Measurements from ENCODE around the gene SV2B.
A peak's percentile ranks its signal among the peaks of the same experiment; 100 is the strongest.

Gene SV2B

DNA sequence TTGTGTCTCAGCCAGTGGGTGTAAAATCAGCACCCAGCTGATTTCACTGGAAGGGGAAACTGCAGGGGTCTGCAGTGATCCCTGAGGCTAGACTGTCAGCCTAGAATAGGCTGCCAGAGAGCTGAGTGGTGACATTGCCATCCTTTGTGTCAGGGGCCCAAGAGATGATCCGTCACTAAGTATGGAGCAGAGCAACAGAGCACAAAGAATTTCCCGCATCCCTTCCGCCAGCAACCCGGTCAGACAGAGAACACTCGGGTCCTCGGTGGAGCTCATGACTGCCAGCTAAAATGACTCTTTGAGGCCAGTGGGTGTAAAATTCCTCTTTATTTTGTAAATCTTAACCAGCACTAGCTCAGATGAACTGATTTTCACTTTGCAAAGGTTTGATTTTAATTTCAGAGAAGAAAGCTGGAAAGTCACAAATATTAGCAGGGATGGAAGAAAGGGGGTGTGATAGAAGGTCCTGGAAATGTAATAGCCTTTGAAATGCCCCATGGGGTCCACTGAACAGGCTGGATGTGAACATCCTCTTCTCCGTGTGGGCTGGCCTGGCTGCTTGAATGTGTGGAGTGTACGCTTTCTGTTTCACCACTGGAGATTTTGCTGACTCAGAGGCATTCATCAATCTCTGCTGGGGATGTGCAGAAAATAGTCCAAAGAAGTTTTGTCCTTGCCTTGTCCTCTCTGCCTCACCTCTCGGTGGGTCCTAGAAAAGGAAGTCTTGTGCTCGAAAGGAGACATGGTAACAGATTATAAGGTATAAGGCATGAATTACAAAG is 138.8 kb downstream of the SV2B start:
- no peak for DNase-seq

DNA sequence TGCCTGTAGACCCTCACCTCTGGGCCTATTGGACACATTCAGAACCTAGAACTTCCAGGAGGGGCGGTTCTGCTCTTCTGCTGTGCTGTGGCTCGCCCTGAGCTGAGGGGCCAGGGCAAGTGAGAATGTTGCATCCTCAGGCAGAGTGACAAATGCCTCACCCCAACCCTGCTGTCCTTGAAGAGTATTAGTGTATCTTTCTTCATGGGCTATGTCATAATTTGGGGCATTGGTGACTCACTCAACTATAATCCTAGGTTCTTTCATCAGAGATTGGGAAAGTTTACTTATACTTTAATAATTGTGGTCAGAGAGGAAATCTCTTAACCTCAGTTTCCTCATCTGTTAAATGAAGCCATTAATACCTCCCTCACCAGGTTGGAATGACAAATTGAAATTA is 143.8 kb downstream of the SV2B start:
- DNase-seq, result no peak

DNA sequence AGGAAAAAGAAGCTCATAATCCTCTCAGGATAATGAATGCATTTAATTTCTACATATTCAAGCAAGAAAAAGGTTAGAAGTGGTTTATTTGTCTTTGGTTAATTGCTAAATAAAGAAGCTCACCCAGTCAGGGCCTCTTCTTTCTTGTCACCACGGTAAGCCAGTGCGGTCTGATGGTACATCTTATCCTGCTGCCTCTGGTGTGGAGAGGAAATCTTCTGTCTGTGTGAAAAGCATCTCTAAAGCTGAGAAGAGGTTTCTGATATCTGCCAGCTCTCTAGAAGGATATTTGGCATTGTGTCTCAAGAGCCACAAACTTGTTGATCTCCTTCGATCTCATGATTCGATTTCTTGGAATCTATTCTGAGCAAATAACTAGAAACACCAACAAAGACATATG is 144.9 kb downstream of the SV2B start:
- DNase-seq, result no peak

DNA sequence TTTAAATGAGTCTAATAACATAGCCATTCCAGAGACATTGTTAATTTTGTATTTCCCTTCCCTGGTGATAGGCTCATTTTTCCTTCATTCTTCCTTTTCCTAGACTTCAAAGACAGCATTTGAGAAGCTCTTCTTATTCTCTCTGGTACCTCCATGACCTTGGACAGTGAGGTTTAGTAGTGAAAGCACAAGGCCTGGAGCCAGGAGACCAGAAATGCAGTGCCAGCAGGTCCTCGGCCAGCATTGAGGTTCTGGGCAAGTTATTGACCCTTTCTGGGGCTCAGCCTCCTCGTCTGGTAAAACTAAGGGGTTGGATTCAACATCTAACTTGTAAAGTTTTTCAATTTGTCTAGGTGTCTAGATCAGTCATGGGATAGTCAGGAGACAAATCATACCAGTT is 146.9 kb downstream of the SV2B start:
- DNase-seq, result no peak

DNA sequence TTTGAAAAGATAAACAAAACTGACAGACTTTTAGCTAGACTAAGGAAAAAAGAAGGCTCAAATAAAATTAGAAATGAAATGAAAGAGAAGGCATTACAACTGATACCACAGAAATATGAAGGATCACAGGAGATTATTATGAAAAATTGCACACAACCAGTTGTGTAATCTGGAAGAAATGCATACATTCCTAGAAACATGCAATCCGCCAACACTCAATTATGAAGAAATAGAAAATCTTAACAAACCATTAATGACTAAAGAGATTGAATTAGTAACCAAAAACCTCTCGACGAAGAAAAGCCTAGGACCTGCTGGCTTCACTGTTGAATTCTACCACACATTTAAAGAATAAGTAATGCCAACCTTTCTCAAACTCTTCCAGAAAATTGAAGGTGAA is 149.5 kb downstream of the SV2B start:
- no peak for DNase-seq

DNA sequence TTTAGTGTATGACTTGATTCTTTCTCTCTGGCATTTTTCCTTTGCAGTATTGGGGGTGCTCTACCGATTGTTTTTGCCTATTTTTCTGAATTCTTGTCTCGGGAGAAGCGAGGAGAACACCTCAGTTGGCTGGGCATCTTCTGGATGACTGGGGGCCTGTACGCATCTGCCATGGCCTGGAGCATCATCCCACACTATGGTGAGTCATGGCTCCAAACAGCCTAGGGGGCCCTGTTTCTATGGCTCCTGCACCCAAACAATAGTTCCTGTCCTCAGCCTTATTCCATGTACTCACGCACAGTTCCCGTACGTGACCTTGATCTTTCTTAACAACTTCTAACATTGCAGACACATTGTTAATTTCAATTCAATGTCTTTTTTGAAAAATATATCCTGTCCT is 152.3 kb downstream of the SV2B start:
- DNase-seq, result no peak

DNA sequence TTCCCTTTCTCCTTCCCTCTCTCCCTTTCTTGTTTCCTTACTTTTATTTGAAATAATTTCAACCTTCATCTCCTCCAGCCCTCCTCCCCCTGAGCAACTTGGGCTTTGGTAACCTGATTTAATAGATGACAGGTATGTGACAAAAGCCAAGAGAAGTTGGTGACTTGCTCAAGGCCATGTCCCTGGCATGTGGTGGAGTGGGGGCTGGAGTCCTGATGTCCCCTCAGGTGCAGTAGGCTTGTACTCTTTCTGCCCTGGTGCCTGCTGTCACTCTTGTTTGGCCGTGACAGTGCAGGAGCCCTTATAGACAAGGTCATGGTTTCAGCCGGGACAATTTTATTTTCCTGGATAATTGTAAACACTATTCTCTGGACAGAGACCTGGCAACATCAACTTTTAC is 152.7 kb downstream of the SV2B start:
- no peak for DNase-seq

DNA sequence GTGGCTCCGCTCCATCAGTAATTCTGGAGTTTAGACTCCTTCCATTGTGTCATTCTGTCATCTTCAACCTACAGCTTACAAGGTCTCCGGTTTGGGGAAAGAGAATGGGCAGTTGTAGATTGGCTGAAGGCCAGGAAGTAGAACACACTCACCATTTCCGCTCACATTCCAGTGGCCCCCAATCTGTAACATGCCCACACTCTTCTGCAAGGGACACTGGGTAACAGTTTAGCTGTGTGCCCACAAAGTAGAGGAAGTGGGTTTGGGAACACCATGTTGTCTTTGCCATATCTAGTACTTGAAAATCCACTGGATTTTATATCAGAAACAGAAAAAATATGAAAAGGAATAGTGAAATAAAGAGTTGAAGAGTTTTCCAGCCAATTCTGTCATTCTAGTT is 153.5 kb downstream of the SV2B start:
- no peak for DNase-seq

DNA sequence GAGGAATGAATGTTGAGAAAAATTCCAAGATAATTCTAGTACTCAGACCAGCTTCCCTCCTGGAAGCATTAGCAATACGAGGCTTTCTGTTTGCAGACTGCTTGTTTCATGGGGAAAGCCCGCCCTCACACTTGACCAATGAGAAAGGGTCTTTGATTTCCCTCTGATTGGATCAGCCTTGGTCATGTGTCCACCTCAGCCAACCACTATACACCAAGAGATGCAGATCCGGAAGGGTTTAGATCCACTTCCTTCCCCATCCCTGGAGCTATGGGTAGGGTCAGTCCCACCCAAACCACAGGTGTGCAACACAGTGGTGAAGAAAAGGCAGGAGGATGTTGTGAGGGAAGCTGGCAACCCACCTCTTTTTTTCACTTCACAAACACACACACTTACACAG is 154.7 kb downstream of the SV2B start:
- no peak for DNase-seq

DNA sequence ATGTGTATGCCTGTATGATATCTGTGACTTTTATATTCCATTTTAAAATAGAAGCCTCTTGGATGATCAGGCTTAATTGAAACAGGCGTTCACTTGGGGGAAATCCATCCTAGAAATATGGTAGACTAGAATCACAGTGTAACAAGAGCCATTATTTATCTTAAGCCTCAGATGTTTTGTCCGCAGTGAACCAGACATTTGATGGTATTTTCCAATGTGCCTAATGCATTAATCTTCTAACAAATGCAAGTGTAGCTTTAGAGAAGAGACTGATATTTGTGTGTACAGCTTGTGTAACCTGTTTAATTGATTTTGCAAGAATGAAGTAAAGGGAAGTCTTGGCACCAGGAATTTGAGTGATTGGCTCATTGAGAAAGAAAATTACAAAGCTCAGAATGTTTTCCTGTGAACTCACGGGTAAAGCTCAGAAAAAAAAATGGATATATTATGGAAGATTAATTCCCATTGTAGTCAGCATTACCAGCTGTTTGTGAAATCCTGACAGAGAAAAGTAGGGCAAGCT is 155.7 kb downstream of the SV2B start:
- DNase-seq, result no peak

DNA sequence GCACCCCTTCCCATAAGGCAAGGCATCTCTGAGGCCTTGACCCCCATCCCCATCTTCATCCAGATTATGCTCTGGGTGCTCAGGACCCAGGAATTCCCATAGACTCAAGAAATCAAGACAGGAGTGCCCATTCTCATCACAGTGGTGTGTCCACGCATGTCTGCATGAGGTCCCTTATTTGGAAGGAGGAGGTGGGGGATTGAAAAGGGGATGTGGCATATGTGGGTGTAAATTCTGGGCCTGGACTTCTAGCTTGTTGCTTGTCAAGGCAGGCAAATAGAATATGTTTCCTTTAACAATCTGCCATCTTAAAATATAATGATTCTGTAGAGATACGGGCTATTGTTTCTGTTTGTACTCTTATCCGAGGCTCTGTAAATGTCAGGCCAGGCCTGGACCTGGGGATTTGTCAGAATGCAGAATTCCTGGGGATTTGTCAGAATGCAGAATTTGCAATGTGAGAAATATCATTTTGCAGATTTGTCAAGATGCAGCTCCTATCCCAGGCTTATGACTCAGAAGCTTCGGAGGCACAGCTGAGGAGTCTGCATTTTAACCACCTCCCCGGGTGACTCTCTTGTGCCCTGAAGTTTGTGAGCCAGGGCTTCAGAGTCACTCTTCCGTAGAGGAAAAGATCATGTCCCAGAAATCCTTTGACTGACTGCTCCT is 157.8 kb downstream of the SV2B start:
- no peak for DNase-seq

DNA sequence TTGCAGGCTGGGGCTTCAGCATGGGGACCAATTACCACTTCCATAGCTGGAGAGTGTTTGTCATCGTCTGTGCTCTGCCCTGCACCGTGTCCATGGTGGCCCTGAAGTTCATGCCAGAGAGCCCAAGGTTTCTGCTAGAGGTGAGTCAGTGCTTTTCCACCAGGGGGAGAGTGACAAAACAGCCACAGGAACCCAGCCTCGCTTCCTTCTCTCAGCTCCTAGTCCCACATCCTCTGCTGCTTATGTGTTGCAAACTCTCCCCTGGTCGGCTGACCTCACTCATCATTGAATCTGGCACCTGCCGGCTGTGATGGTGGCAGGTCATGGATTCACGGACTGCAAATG is 158.3 kb downstream of the SV2B start:
- DNase-seq, result no peak

DNA sequence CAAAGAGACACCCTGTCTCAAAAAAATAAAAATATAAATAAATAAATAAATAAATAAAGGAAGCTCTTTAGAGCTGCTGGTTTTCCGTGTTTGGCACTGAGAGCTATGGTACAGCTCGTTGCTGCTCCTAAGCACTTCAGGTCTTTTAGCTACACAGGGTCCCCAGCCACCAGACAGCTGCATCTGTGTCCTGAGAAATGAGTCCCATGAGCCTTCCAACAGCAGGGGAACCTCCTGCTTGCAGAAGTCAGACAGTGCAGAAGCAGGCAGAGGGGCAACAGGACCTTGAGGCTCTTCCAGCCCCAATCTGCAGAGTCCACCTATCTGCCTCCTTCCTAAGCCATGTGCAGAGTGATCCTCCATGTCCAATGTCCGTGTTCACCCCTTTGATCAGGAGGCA is 159.0 kb downstream of the SV2B start:
- DNase-seq, result no peak

DNA sequence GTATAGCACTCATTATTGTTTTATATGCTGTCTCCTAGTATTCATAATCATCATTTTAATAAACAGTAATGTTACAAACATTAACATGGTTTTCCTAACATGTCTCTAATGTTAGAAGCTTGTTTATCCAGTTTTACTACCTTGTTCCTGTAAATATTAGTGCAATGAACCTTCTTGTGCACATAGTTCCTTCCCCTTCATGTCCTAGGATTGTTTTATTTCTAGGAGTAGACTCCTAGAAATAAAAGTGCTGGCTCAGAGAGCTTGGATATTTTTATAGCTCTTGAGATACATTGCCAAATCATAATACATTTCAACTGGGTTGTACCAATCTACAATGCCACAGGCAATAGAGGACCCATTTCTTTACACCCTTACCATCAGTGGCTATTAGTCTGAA is 161.3 kb downstream of the SV2B start:
- DNase-seq, result no peak

DNA sequence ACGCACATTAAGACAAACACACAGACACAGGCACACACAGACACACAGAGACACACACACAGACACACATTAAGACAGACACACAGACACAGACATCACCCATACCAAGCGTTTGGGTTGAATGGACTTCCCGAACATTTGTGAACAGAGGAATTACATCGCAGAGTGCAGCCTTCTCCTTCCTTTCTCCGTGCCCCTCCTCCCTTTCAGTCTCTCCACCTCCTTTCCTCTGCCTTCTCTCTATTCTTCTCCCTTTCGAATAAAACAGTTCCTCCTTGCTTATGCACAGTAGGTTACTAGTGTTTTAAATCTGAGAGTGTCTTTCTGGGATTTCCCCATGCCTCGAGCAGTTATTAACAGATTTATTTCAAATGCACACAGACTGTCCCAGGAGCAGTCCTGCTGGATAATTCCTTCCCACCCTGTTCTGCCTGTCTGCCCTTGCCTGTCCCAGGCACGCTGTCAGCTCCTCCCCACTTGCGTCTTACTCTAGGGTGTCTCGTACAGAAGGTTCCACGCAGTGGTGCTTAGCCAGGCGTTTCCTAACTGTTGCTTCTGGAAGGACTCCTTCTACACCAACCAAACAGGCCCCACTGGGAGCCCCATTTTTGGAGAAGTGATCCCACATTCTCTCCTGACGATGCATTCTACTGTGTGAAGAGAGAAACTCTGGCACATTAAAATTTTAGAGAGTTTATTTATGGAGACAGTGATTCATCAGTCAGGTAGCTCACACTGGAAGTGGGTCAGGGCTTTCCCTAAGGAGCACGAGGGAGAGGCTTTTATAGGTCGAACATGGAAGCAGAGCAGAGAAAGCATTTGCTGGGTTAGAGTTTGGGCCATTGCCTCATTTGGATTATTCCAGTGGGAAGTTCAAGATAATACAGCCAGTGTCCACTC is 163.8 kb downstream of the SV2B start:
- DNase-seq, result no peak

DNA sequence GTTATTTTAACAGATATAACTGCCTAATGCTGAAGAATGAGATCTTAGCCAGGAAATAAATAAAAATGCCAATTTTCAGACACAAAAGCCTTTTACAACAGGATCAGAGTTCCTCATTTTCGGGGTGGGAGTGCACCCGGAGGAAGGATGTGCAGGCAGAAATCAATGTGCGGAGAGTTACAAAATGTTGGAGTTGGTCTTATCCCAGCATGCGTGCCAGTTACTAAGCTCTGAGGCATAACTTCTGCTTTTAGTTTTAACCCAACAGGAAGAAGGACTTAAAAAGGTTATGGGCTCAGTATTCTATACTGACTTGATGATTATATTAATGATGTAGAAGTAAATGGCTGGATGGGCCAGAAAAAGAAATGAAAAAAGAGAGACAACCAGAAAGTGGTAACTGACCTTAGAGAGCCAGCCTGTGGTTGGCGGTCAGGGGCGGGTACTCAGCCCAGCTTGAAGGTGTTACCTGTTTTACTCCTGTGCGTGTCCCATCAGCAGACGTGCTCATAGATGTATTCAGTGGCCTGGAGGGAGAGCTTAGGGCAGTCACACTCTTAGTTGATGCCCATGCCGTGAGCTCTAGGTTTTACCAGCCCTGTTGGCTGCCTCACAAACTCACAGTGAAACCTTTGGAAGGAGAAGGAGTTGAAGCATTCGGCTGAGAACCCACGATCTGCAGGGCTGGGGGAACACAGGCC is 164.7 kb downstream of the SV2B start:
- DNase-seq, result no peak

DNA sequence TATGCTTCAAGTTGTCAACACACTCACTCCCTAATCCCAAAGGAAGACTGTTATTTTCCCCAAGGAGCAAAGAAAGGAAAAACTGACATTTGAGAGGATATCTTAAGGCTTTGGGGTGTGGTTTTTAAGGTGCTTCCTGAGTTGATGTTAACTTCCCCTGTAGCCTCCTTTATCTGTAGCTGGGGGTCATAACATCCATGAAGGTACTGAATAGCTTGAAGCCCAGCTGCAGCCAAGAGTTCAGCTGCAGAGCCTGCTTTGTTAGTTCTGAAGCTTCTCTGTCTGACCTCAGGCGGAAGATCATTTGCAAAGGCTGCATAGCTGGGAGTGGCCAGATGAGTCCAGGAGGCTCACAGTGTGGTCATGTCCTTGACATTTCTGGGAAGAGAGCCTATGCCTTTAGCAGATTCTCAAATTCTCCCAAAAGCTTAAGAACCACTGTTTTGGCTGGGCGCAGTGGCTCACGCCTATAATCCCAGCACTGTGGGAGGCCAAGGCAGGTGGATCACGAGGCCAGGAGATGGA is 165.4 kb downstream of the SV2B start:
- DNase-seq, result no peak

DNA sequence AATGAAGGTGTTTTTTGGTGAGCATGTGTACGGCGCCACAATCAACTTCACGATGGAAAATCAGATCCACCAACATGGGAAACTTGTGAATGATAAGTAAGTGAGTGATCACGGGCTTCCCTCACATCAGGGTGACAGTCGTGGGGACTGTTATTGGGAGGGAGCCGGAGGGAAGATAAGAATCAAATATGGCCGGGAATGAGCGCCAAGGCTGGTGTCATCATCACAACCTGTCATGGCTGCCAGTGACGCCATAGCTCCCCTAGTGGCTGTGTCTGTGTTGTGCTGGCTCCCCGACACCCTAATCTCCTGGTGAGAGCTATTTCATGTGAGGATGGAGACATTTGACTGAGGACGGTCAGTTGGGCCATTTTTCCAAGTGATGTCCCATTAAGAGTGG is 168.5 kb downstream of the SV2B start:
- no peak for DNase-seq

DNA sequence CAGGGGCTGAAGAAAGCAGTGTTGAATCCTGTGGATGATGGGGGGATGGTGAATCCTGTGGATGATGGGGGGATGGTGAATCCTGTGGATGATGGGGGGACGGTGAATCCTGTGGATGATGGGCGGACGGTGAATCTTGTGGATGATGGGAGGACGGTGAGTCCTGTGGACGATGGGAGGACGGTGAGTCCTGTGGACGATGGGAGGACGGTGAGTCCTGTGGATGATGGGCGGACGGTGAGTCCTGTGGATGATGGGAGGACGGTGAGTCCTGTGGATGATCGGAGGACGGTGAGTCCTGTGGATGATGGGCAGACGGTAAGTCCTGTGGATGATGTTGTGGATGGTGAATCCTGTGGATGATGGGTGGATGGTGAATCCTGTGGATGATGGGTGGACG is 170.7 kb downstream of the SV2B start:
- DNase-seq, result no peak

DNA sequence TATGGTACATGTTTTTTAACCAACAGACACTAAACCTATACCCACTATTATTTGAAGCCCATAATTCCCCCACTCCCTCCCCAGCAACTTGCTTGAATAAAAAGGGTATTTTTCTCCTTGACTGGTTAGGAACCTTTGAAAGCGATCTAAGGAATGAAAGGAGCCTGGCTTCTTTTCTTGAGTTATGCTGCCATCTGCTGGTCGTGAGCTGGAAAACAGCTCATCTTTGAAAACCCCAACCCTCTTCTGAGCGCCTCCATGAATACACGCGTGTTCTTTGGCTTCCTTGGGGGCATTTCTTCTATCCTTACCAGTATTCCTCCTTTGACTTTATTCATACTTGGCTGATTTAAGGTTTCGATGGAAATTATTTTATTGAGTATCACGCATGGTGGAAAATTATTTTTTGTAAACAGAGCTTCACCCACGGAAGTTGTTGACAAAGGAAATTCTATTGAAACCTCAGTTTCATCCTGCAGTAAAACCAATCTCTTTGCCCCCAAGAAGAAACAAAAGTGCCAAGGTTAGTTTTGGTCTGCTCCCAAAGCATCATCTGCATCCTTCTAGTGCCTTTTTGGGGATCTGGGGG is 171.6 kb downstream of the SV2B start:
- DNase-seq, result peak; percentile 28

DNA sequence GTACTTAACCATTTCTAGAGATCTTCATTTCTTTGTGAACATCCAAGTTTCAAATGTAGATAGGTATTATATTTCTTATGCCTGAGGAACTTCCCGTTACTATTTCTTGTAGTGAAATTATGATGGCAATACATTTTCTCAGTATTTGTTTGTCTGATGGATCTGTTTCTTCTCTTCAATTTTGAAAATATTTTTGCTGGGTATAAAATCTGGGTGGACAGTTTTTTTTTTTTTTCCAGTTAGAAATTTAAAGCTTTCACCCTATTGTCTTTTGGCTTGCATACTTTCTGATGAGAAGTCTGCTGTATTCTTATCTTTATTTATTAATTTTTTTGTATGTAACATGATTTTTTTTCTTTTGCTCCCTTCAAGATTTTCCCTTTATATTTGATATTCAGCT is 175.8 kb downstream of the SV2B start:
- DNase-seq, result no peak

DNA sequence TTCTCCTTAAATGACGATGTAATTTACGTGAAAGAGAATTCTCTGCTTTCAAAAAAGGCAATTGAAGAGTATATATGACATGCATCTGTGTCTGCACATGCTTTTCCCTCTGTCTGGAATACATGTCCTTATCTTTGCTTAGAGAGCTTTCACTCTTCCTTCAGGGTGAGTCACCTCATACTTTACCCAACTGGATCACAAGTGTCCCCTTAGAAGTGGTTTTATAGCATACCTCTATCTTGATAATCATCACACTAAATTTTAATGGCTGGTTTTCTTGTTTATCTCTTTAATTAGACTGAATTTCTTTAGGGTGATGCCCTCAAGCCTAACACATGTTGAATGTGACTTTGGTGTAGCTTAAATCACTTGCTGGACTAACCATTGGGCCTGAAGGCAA is 178.9 kb downstream of the SV2B start:
- DNase-seq, result no peak
